Fibroblast of the conjunctiva (primary cell): ENCODE data around the gene BCL11A.

Experiments used
- DNase-seq: peaks from one replicate; pipeline ENCODE4 v3.0.0-alpha.2; 2010; ENCODE audit warnings: low read depth

BCL11A gene

DNA sequence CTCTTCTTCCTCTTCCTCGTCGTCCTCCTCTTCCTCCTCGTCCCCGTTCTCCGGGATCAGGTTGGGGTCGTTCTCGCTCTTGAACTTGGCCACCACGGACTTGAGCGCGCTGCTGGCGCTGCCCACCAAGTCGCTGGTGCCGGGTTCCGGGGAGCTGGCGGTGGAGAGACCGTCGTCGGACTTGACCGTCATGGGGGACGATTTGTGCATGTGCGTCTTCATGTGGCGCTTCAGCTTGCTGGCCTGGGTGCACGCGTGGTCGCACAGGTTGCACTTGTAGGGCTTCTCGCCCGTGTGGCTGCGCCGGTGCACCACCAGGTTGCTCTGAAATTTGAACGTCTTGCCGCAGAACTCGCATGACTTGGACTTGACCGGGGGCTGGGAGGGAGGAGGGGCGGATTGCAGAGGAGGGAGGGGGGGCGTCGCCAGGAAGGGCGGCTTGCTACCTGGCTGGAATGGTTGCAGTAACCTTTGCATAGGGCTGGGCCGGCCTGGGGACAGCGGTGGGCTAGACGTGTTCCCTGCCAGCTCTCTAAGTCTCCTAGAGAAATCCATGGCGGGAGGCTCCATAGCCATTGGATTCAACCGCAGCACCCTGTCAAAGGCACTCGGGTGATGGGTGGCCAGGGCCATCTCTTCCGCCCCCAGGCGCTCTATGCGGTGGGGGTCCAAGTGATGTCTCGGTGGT, 91.9 kb downstream of the BCL11A start:
- DNase-seq, result no peak

- DNase-seq, result no peak
Measured at GRCh38 chr2:60460577-60461420, 92.7 kb downstream of the BCL11A start.

GRCh38 chr2:60459851-60460250, 93.6 kb downstream of the BCL11A start:
- DNase-seq, result no peak

GRCh38 chr2:60456115-60456770, 97.2 kb downstream of the BCL11A start:
- no peak for DNase-seq

GRCh38 chr2:60453872-60454271, 99.6 kb downstream of the BCL11A start:
- DNase-seq, result no peak

- DNase-seq, result no peak
Measured at GRCh38 chr2:60453301-60453700, 100.2 kb downstream of the BCL11A start.

DNA sequence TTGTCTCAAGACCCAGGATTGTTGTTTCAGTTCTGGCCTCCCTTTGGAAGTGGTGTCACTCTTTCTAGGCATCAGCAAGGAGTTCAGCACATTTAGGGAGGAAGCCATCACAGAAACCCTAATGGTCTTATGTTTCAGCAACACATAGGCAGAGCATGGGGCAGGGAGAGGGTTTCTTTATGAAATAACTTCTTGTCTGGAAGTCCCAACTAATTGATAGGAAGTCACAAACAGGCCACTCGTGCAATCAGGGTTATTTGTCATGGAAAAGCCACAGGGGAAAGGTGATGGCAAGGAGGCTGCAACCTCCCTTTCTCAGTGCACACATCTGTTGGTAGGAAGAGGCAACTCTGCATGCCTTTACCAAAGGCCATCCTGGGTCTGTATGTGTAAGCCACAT, 103.0 kb downstream of the BCL11A start:
- DNase-seq, result no peak

DNA sequence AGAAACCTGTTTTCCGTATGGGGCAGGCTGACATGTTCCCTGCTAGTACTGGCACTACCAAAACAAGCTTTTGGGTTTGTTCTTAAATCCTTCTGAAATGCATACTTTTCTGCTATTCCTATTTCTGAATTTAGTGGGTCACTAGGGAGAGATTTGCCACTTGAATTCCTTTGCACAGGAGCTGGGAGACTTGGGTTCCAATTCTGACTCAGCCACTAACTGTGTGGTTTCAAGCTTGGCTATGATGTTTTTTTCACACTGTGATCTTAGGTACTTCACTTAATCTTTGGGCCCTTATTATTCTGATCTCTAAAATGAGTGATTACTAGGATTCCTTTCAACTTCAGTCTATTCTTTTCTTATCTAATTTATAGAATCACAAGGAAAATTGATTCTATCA, 105.5 kb downstream of the BCL11A start:
- DNase-seq, result no peak

DNA sequence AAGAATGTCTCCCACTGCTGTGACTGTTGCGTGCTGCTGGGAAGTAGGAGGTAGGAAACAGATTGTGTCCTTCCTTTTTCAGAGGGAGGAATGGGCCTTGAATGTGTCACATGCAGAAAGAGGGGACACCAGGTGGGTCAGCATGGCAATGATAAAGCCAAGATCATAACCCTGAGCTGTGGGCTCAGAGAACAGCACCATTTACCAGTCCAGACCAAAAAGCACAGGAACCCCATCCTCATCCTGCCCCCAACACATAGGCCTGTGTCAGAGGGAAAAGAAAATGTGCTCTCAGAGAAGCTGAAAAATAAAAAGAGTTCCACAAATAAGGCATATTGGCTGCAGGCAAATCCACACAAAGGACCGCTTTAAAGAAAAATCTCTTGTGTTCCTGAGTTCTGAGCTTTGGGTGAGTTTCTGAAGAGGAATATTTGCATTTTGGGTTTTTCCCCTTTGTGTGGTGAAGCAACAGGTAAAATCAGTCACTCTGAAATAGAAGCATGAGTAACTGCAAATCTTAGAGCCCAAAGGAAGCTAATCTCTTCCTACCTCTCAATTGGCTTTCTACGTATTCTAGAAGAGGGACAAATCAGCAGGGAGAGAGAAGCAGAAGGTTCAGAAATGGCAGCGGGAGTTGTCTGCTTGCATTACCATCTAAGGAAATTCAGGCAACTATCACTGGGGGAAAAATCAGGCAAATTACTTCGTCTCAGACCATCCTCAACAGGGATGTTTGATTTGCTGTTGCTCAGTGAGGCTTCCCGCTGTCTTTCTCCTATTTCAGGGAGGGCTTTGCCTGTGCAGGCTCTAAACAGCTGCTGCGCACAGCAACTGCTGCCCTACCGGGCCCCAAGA, 106.8 kb downstream of the BCL11A start:
- DNase-seq, result no peak

DNA sequence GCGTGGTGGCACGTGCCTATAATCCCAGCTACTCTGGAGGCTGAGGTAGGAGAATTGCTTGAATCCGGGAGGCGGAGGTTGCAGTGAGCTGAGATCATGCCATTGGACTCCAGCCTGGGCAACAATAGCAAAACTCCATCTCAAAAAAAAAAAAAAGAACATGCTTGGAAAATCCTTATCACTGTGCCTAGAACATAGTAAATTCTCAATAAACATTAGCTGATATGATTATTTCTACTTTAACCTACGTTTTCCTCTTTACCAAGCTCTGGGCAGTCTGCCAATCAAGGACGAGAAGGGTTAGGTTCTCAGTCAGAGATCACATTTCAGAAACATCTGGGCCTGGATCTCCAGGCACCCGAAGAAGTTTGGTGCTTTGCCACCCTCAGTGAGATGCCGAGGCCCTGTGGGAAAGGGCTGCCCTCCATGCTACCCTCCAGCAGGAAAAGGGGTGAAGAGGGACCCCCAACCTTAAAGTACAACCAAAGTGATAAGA, 107.7 kb downstream of the BCL11A start:
- DNase-seq, result peak; percentile 22

- no peak for DNase-seq
Measured at GRCh38 chr2:60442608-60443007, 110.8 kb downstream of the BCL11A start.

DNA sequence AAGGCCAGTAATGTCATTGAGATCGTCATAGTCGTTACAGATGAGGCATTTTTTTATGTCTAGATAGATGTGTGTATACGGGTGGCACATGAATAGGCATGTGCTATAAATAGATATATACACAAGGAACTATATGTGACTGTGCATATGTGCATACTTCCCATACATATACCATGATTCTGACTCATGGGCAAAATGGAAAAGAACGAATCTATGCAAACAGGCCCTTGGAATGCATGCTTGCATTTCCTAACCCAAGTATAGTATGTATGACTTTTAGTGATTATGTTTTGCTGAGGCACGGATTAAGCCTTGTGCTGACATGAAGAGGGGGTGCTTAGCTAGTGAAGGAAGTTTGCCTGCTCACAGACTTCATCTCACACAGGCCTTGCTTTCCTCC, 111.7 kb downstream of the BCL11A start:
- no peak for DNase-seq

- DNase-seq, result no peak
Measured at GRCh38 chr2:60440767-60441163, 112.7 kb downstream of the BCL11A start.

DNA sequence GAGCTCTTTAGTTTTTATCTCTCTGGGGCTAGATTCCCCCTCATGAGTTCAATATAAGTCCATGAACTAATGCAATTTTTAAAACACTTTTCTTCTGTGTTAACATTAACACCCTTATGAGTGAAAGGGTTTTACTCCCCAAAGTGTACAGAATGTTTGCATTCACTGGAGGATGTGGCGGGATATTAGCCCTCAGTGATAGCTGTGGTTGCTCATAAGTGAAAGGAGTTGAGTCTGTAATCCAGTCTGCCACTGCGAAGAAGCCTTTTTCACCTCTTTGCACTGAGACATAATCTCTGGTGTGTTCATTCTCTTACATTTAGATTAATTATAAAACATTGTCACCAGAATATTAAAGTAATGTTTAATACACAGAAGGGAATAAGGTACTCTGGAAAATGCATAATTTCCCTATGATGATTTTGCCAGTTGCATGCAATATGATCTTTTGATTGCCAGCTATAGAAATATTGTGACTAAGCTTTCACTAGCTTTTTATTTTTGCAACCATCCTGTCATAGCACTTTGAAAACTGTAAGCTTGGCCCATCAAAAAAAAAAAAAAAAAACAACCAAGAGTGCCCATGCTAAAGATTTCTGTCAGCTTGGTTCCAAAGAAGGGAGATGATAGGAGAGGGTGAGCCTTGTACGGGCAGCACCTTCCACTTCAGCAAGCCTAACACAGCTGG, 113.2 kb downstream of the BCL11A start:
- no peak for DNase-seq

GRCh38 chr2:60439219-60439974, 114.1 kb downstream of the BCL11A start:
- no peak for DNase-seq

GRCh38 chr2:60438653-60439052, 114.8 kb downstream of the BCL11A start:
- DNase-seq, result no peak

GRCh38 chr2:60438131-60438530, 115.3 kb downstream of the BCL11A start:
- no peak for DNase-seq

- no peak for DNase-seq
Measured at GRCh38 chr2:60437080-60437696, 116.3 kb downstream of the BCL11A start.

DNA sequence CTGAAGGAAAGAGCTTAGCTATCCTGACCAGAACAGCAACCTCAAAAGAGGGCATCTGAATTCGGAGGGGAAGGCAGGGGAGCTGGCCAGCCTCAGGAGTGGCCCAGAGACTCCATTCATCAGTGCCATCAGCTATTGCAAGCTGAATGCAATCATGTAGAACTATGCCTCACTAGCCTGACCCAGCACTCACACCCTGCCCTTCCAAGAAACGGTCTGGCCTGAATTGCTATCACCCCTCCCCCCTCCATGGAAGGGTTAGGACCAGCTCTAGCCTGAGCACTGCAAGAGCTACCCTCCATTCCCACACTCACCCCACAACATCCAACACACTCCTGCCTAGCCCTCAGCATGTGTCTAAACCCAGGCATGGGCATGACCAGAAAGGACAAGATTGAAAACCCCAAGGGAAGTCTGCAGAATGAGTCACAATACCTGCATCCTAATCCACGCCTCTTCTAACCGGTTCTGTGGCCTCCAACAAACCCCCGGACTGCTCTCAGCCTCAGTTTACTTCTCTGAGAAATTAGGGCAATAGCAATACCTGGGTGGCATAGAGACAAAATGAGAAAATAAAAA, 120.3 kb downstream of the BCL11A start:
- no peak for DNase-seq
